Amygdala (tissue), 56 donors: ENCODE measurements around the gene AMBRA1.

Experiments
- DNase-seq, 56 donors: peaks; one replicate each; lab custom pipeline; 2025; lab: John Stamatoyannopoulos, UW

AMBRA1 gene

DNA sequence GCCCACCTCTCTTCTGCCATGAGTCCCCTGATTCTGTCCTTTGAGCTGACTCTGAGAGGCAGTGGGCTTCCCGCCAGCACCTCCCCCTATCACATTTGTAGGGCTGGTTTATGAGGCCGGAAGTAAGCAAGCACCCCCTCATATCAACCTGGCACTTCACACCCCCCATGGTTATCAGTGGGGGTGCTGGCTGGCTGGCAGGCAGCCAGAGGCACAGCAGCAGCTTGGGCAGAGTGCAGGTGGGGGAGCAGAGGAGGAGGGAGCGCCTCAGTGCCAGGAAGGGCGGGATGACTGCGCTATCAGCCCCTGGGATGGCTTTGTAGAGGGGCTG, 179.4 kb downstream of the AMBRA1 start:
- DNase-seq, result no peak

DNA sequence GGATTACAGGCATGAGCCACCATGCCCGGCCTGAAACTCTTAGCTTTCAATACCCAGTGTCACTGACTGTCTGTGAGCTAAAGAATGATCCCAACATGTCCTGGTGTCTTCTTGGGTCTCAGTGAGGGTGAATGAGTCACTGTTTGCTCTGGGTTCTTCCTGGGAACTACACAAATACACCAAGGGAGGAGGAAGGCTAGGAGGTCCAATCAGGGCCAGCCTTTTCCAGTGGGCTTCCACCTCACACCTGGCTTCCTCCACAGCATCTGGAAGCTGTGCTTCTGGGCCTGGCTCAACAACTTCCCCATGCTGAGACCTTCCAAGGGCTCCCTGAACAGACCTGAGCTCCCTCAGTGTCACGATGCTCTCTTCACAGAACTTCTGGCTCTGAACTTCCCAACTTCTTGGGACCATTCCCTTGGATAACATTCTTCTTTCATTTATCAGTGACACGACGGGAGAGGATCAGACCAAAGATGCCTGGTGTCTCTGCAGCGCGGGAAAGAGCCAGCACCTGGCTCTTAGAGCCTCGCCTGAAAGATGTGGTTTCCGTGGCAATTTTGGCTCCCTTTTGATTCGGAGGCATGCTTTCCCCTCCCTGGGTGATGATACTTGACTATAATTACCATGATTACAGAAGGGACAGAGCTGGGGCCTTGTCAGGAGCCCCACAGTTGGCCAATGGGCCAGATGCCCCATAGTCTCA, 179.9 kb downstream of the AMBRA1 start:
- no peak for DNase-seq

DNA sequence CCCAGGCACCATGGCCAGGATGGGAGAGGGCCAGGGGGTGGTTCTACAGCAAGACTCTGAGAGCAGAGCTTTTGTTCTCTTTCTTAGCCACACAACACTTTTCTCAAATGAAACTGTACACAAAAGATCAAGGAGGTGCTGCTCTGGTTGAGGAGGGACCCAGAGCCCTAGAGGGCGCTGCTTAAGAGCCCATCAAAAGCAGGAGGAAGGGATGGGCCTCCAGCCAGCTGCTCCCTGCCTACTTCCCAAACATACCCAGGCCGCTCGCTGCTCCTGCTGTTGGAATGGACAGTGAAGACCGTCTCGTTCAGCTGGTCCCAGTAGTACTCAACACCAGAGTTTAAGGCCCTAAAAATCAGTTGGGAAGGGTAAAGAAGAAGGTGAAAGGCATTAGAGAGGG, 183.8 kb downstream of the AMBRA1 start:
- peak in 3 of 56 donors; percentile 10 to 23 (median 13) for DNase-seq

DNA sequence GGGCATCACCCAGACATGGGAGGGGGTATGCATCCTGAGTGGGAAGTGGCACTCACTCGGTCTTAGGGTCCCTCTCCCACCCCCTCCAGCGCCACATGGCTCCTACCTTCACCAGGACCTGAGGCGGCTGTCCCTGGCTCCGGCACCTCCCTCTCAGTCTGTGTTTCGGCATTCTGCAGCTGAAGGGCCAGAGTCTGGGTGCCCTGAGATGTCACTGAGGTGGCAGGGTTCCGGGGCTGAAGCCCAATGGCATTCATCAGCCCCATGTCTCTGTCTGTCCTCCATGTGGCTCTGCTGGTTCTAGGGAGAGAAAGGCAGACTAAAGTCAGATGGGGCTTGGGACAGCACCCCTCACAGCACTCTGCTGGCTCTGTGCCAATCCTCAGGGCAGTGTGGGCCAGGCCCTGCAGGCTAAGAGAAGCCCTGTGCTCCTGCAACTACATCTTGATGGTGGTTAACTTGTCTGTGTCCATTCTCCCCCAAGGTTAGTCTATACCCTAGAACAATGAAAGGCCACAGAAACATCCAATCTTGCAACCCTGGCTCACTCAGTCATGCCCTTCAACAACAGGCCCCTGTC, 185.3 kb downstream of the AMBRA1 start:
- DNase-seq, result no peak

DNA sequence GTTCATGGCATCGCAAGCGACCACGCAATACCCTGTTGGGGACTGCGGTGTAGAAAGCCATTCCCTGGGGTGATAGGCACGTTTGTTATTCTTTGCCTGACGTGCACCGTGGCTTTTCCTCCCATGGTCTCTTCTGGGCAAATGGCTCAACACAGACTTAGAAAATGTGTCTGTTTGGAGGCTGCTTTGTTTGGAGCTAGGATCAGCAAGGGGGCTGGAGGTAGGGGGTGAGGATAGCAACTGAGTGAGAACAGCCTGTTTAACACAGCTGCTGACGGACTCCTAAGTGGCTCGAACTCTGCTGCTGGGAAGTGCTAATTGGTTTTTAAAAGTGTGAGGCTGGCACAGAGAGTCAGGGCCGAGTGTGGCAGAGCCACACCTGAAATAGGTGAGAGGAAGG, 186.2 kb downstream of the AMBRA1 start:
- DNase-seq, result no peak

DNA sequence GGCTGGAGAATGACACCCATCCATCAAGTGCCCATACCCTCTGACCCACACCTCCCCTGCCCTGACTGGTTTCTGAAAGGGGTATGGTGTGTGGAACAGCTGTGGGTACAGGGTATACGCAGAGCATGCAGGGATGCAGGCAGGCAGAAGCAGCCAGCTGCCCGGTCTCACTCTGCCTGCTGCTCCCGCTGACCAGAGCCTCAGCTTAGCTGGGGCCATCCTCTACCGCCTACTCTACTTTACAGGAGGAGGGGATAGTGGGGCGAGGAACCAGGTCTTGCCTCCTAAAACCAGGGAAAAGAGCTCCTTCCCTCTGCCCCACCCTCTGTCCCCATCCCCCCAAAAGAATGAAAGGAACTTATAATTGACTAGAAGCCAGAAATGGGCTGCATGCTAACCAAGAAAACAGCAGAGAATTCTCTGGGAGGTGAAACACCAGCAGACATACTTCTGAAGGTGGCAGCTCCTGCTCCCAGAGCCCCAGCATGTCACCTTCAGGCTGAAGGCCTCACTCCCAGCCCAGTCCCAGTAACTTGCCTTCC, 189.3 kb downstream of the AMBRA1 start:
- DNase-seq, result no peak

DNA sequence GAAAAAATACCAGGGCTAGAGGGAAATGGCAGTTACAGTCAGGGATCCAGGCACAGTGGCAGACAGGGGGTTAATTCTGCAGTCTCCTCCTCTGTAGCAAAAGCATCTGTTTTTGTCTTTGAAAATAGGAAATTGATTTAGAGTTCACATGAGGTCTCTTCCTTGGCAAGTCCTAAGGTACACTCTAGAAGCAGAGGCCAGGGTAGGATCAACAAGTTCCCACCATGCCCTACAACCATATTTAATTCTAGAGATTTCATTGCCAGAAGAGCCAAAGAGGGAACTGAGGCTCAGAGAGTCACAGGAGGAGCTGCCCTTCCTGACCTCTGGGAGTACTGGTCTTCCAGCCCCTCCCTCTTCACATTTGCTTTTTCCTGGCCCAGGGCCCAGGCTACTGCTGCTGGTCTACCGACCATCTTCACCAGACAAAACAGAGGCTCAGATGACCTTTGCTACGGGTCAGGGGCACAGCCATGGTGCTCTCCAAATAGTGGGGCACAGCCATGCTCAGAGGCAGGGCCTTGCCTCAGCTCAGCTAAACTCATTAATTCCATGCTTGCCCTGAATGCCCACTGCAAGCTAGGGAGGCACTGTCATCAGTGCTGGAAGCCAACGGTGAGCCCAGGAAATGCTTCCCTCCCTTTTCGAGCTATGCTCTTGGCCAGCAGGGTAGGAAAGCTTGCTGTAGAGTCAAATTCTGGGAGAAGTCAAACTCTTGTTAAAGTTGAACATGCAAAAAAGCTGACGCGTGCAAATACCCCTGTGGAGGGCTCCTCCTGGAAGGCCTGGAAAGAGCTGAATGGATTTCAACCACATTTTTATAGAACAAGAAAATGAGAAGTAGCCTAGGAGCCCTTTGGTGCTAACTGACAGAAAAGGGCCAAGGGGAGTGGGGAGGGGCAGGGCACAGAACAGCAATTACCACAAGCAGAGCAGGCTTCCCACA, 190.6 kb downstream of the AMBRA1 start:
- DNase-seq, result no peak

DNA sequence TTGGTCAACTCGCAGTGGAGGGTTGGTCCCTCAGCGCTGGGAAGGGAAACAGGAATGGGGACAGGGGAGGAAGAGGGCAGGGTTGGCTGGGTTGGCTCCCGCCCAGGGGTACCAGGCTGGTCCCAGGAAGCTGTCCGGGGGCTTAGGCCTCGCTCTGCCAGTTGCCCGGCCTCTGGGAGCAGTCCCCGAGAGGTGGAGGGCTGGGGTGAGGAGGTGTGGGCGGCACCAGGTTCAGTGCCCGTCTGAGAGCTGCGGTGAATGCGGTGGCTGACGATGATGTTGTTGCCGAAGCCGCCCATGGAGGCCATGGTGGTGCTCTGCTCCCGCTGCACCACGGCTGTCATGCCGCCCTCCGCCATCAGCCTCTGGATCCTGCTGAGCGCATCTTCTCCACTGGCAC, 196.3 kb downstream of the AMBRA1 start:
- DNase-seq, result no peak

DNA sequence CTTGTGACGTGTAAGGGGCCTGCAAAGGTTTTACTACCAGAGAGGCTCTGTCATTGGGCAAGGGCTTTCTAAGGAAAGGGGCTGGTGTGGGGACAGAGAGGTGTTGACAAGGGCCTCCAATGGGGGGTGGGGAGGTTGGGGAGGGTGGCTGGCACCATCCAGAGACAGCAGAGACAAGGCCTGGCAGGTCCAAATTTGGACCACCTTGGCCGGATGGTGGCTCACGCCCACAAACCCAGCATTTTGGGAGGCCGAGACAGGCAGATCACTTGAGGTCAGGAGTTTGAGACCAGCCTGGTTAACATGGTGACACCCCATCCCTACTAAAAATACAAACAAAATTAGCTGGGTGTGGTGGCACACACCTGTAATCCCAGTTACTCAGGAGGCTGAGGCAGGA, 200.1 kb downstream of the AMBRA1 start:
- no peak for DNase-seq

DNA sequence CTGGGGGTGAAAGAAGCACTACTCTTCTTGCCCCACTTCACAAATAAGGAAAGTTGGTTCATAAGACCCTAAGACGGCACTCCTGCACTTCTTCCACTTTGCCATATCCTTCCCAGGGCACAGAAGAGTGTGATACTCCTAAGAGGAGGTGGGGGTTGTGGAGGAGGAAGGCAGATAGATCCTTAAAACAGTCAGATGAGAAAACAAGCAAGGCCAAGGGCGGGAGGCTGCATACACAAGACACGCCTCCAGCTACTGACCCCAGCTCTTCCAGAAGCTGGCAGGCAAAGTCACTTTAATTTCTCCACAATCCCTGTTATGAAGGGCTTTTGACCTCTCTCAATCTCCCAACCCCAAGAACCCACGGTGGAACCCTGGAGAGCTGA, 200.6 kb downstream of the AMBRA1 start:
- no peak for DNase-seq

DNA sequence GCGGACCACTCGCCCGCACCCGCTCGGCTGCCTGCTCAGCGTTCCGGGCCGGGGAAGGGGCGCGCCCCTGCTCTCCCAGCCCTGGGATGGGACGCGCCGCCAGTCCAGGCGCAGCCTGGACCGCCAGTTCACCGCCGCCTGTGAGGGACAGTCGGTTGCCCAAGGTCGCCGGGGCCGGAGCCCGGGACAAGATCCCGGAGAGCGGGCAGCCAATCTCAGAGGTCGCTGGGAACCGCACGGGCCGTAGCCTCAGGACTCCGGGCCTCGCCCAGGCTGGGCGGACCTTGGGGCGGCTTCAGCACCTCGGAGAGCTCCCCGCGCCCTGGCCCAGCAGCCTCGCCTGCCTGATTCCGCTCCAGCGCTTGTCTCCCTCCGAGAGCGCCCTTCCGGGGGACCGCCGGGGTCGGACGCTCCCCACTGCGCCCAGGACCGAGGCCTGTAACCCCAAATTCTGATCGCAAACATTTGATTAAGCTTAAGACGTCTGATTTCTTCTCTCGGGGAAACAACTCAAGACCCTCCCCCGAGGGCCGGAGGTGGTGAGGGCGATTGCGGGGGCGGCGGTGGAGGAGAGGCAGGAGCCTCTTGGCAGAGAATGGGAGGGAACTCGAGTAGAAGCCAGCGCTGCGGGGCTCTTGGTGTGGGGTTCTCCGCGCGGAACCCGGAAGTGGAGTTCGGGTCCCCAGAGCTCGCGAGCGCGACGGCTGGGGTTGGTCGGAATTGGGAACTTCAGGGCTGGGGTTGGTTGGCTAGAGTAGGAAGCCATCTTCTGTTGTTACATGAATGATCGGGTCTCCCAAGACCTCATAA, 201.2 kb downstream of the AMBRA1 start:
- DNase-seq, result peak in 41 of 56 donors; percentile 17 to 76 (median 49)

DNA sequence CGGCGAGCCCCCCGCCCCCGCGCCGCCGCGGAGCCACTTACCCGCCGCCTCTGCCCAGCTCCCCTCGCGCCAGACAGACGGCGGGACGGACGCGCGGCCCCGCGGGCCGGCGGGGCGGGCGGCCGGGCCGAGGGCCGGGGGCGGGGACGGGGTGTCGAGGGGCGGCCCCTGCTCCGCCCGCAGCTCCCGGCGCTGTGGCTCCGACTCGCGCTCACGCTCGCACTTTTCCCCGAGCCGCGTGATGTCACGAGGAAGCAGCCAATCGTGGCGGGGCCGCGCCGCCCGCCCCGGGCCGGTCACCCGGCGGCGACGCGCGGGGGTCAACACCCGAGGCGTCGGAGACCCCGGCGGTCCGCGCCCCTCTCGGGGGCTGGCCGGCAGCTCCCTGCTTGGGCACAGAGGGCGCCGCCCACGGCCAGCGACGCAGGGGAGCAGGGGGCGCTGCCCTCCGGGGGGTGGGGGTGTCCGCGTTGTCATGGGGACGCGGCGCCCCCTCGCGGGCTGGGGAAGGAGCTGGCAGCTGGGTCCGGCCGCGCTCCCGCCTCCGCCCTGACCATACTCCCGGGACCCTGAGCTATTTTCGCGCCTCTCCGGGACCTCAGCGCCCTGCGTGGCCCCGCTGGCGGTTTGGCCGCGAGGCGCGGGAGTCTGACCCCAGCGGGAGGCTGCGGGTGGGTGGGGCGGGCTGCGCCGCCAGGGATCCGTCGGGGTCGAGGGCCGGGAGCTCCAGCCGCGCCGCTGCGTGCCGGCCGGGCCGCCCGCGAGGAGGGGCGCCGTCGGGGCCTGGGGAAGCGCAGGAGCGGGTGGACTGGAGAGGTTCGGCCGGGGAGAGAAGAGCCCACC, 202.0 kb downstream of the AMBRA1 start, which contains the start of gene CHRM4:
TSS of gene CHRM4 (minus strand) at position 199 of the 843 bp plus-strand sequence. CDS start 5,219 bp downstream, outside the sequence.
- DNase-seq, result peak in 18 of 56 donors; percentile 16 to 62 (median 42)

DNA sequence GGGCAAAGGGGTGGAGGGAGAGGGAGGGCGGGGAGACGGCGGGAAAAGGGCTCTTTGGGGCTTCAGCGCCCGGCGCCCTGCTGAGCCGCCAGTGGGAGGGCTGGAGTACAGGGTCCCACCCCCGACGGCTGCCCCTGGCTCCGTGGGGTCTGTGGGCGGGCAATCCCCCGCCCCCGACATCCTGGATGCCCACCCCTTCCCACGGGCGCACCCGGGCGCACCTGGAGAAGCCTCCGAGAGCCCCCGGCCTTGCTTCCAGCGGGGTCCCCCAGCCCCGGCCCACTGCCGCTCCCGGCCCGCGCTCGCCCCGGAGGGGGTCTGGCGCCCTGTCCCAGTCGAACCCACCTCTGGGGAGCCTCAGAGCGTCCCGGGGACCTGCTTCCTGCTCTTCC, 202.6 kb downstream of the AMBRA1 start:
- no peak for DNase-seq

DNA sequence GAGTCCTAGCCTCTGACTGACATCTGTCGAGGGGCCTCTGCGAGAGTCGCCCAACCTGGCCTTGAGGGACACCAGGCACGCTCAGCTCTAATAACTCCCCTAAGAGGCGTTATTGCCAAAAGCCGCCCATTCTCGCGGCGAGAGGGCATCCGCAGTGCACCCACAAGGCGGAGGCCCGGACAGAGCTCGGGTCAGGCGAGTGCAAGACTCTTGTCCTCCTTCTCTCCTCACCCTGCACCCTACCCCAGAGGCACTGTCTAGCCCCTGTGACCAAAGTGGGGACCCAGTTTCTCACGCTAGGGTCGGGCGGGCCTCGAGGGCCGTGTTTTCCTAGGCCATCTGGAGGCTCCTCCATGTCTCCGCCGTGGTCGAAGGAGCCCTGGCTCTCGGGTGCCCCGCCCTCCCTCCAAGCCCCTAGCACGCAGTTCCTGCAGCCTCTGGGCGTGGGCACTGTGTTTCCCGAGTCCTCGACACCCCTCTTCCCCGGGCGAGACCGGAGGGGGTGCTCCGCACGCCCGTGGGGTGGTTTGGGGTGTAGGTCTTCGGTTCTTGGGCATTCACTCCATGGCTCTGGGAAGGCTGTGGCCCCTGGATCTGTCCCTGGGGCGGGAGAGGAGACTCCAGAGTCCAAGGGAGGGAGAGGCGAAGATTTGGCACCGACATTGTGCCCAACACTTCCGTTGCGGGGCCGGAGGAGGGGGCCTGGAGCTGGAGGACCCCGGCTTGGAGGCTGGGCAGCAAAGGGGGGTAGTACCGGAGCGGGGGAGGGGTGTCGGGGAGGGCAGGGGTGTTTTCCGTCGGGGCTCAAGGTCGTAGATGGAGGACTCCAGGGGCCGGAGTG, 203.3 kb downstream of the AMBRA1 start:
- DNase-seq, result no peak

DNA sequence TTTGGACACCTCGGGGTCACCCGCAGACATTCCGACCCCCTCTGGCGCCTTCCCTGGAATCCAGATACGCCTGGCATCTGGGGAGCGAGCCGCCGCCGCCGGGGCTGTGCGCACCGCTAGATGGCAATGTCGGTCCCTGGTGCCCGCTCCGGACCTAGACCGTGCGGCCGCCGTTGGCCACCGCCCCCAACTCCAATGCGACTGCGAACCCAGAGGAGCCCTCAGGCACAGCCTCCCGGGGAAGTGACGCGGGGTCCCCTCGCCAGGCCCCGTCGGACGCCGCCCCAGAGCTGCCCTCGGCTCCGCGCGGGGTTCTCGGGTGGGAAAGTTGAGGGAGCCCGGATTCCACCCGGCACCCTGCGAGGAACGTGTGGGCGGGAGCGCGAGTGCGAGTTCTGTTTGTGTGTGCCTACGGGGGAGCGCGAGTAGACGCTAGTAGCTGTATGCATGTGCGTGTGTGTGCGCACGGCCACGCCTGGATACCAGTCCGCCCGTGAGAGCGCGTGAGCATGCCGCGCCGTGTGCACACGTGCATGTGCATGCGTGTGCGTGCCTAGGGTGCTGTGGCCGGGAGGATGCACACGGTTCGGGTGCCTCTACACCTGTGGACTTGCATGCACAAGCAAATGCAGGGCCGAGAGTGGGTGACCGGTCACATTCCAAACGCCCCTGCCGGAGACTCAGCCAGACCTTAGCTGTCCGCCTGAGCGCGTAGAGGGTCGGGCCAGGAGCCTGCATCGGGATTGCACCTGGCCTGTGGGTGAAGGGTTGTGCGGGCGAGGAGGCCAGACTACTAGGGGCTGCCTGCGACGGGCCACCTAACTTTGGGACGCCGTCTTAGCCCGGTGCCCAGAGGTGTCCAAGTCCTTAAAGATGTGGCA, 204.1 kb downstream of the AMBRA1 start:
- DNase-seq, result peak in 43 of 56 donors; percentile 15 to 78 (median 48)

DNA sequence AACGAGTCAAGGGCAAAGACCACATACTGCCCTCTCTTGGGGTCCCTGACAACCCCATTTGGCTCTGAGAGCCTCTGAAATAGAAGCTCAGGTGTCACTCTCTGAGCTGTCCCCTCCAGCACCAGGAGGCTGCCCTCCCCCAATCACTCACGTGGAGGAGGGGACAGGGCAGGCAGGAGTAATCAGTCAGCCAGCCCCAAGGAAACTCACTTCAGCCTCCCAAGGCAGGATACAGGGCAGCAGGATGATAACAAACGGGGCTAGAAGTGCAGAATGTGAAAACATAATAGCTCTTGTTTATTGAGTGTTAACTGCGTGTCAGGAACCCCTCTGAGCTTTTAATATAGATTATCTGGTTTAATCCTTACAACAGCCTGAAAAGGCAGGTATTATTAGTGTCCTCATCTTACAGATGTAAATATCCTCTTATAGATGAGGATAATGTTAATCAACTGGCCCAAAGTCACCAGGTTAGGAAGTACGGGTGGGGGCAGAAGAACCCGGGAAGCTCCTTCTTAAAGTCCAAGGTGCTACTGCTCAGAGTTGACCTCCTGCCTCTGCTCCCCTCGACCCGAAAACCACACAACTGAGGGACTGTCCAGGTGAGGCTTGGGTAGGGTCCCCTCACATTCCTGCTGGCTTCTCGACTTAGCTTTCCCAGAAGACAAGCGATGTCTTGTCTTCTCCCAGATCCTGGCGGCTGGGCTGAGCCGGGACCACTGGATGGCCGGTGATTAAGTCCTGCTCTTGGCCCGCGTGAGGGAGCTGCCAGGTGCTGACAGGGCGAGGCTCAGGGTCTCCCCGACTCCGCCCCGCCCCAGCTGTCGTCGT, 205.0 kb downstream of the AMBRA1 start:
- no peak for DNase-seq
